ENCODE results near the gene ARID5B.

Gene ARID5B, protein sequence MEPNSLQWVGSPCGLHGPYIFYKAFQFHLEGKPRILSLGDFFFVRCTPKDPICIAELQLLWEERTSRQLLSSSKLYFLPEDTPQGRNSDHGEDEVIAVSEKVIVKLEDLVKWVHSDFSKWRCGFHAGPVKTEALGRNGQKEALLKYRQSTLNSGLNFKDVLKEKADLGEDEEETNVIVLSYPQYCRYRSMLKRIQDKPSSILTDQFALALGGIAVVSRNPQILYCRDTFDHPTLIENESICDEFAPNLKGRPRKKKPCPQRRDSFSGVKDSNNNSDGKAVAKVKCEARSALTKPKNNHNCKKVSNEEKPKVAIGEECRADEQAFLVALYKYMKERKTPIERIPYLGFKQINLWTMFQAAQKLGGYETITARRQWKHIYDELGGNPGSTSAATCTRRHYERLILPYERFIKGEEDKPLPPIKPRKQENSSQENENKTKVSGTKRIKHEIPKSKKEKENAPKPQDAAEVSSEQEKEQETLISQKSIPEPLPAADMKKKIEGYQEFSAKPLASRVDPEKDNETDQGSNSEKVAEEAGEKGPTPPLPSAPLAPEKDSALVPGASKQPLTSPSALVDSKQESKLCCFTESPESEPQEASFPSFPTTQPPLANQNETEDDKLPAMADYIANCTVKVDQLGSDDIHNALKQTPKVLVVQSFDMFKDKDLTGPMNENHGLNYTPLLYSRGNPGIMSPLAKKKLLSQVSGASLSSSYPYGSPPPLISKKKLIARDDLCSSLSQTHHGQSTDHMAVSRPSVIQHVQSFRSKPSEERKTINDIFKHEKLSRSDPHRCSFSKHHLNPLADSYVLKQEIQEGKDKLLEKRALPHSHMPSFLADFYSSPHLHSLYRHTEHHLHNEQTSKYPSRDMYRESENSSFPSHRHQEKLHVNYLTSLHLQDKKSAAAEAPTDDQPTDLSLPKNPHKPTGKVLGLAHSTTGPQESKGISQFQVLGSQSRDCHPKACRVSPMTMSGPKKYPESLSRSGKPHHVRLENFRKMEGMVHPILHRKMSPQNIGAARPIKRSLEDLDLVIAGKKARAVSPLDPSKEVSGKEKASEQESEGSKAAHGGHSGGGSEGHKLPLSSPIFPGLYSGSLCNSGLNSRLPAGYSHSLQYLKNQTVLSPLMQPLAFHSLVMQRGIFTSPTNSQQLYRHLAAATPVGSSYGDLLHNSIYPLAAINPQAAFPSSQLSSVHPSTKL

DNA sequence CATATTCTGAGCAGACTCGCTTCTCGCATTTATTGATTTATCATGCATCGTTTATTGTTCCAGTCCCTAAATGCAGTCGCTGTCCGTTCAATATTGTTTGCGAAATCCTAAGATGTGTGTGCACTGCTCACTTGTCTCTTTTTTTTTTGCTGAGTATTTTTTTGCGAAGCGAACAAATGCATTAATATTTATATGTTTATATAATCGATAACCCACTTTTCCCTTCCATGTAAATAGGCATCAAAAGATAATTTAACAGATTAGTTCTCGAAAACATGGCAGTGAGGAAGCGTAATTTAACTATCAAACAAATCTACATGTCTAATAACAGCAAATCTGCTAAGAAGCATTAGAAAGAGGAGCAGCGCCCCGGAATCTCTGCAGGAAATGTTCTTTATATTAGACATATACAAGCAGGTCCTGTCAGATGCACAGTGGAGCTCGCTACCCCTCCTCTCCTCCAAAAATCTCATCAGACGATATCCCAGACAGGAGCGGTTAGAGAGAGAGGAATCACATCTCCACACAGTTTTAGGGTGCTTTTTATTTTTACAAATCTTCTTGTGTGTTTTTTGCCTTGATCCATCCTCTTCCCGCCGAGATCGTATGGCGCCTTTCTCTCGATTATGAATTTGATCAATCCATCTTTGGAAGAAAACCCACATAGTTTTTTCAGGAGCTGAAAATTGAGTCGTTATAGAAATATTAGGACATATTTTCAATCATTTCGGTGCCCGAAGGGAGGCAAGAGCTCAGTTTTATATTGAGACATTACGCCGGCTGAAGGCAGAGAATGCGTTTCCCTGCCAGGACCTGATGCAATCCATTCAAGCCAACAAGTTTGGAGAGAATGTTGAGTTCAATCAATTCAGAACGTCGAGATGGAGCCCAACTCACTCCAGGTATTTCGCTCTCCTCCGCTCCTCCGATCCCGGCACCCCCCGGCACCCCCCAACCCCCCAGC lies at the start of gene ARID5B:
ARID5B (plus strand) TSS at position 871 of the 964 bp plus-strand sequence; CDS start at position 882, 11 bp downstream.
- TF ChIP-seq, protein P1, sequence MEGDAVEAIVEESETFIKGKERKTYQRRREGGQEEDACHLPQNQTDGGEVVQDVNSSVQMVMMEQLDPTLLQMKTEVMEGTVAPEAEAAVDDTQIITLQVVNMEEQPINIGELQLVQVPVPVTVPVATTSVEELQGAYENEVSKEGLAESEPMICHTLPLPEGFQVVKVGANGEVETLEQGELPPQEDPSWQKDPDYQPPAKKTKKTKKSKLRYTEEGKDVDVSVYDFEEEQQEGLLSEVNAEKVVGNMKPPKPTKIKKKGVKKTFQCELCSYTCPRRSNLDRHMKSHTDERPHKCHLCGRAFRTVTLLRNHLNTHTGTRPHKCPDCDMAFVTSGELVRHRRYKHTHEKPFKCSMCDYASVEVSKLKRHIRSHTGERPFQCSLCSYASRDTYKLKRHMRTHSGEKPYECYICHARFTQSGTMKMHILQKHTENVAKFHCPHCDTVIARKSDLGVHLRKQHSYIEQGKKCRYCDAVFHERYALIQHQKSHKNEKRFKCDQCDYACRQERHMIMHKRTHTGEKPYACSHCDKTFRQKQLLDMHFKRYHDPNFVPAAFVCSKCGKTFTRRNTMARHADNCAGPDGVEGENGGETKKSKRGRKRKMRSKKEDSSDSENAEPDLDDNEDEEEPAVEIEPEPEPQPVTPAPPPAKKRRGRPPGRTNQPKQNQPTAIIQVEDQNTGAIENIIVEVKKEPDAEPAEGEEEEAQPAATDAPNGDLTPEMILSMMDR (conservative IDR thresholded peaks at IDR 0.05; ENCODE audit: low read depth, low read length) = no peak
- peaks cover 42% of the 10 kb centered on the region for H3K4me1 ChIP-seq (ENCODE audit: low read depth, poor library complexity, severe bottlenecking)

DNA sequence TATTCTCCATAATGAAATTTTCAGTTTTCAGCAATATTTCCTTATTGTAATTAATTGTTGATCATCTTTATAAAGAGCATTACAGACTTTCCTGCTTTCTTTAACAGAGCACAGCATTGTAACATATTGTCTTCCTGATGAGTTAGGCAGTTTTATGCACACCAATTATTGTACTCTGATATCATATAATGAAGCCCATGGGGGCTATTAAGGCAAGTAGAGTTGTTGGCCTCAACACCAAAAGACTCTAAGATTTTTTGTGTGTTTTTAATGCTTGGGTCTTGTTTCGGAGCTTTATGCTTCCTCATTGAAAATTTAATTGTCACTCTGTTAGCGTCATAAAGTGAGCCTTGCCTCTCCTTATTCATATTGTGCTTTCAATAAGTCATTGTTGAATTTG lies 49.2 kb upstream of the ARID5B start:
- H3K4me1 ChIP-seq (ENCODE audit: low read depth, poor library complexity, severe bottlenecking) = peaks cover 3% of the 10 kb centered on the region
- H3K27me3 ChIP-seq (ENCODE audit: insufficient read depth, low read depth) = no peaks in the 10 kb centered on the region
- TF ChIP-seq, protein P1 (conservative IDR thresholded peaks at IDR 0.05; ENCODE audit: low read depth, low read length) = no peak
- H3K79me2 ChIP-seq (ENCODE audit: insufficient read depth, low read depth) = no peaks in the 10 kb centered on the region
- no peak overlapping the region for H3K9ac ChIP-seq
- H3K27ac ChIP-seq = no peak overlapping the region
- no peaks in the 10 kb centered on the region for H4K20me1 ChIP-seq (ENCODE audit: insufficient read depth)
- no peak overlapping the region for H3K4me2 ChIP-seq
- no peak overlapping the region for H2AFZ ChIP-seq (ENCODE audit: low read depth)
- H3K4me3 ChIP-seq (IDR thresholded peaks at IDR 0.05; ENCODE audit: insufficient read depth, low read depth, low read length) = no peak overlapping the region
- no peaks in the 10 kb centered on the region for H3K36me3 ChIP-seq (ENCODE audit: insufficient read depth)

More for the DNA sequence above, at the start of gene ARID5B:
- peak within 1 kb of the TSS; percentile 85 for H3K9ac ChIP-seq
- no peaks in the 10 kb centered on the region for H3K27me3 ChIP-seq (ENCODE audit: insufficient read depth, low read depth)
- peak within 1 kb of the TSS; percentile 83 for H3K27ac ChIP-seq
- no peaks in the 10 kb centered on the region for H4K20me1 ChIP-seq (ENCODE audit: insufficient read depth)
- H3K4me2 ChIP-seq = peak within 1 kb of the TSS; percentile 97
- H3K4me3 ChIP-seq (IDR thresholded peaks at IDR 0.05; ENCODE audit: insufficient read depth, low read depth, low read length) = peak within 1 kb of the TSS; percentile 41
- peak within 1 kb of the TSS; percentile 82 for H2AFZ ChIP-seq (ENCODE audit: low read depth)
- H3K36me3 ChIP-seq (ENCODE audit: insufficient read depth) = no peaks in the 10 kb centered on the region
- H3K79me2 ChIP-seq (ENCODE audit: insufficient read depth, low read depth) = no peaks in the 10 kb centered on the region

DNA sequence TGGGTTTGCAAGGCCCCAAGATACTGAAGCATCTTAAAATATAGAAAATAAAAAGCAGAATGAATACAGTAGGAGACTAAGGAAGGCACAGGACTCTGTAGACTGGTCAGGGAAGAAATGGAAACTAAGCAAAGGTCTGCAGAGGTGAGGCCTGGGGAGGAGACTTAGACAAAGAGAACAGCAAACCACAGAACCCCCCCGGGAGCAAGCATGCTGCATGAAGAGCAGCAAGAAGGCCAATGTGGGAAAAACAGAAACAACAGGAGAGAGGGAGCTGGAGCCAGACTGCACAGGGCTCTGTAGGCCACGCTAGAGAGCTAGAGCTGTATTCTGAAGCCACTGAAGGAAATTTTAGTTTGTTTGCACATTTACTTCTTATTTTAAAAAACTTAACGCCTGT lies 45.7 kb upstream of the ARID5B start:
- Histone ChIP-seq H3K27ac (no peak overlapping the region), H3K79me2 (ENCODE audit: insufficient read depth, low read depth) (no peaks in the 10 kb centered on the region)

More for the DNA sequence above, 45.7 kb upstream of the ARID5B start:
- no peak overlapping the region for H3K9ac ChIP-seq
- H3K36me3 ChIP-seq (ENCODE audit: insufficient read depth) = no peaks in the 10 kb centered on the region
- no peak overlapping the region for H3K4me3 ChIP-seq (IDR thresholded peaks at IDR 0.05; ENCODE audit: insufficient read depth, low read depth, low read length)
- H3K4me2 ChIP-seq = no peak overlapping the region
- H4K20me1 ChIP-seq (ENCODE audit: insufficient read depth) = no peaks in the 10 kb centered on the region
- TF ChIP-seq, protein P1 (conservative IDR thresholded peaks at IDR 0.05; ENCODE audit: low read depth, low read length) = no peak
- no peak overlapping the region for H2AFZ ChIP-seq (ENCODE audit: low read depth)
- H3K4me1 ChIP-seq (ENCODE audit: low read depth, poor library complexity, severe bottlenecking) = no peaks in the 10 kb centered on the region
- no peaks in the 10 kb centered on the region for H3K27me3 ChIP-seq (ENCODE audit: insufficient read depth, low read depth)
